HCT116 (cell line): ENCODE results near the gene ESPL1. TPM values are rescaled to one million over a fixed set of nuclear protein-coding genes. Genes with fewer than 3 reads are reported as not detected.

Experiments
- ATAC-seq: fragments of 200-7000 bp; cut with Tn5 transposase; 2 replicates; pipeline ENCODE4 v1.9.1; 2020; ENCODE audit warnings: mild to moderate bottlenecking, moderate library complexity
- BruUV-seq: library from RNA; stranded (reverse); fragments of 400-500 nt; replicated peaks from 2 replicates; lab custom pipeline; 2021; lab: Mats Ljungman, UMichigan
- CTCF ChIA-PET: fragments of 300-600 bp; sonication (Branson Sonifier 250); formaldehyde crosslinking; loops from one replicate; lab custom pipeline; 2021; ENCODE audit warnings: antibody characterized with exemption; lab: Charles Lee
- POLR2A ChIA-PET: fragments of 300-600, 350-600 bp; sonication (Branson Sonifier 250); formaldehyde crosslinking; loops from one replicate; lab custom pipeline; 2021; ENCODE audit warnings: antibody characterized with exemption; lab: Charles Lee
- RAD21 ChIA-PET, 2 experiments: fragments of 300-600 bp; sonication (Branson Sonifier 250); formaldehyde crosslinking; loops; one replicate each; lab custom pipeline; 2023; ENCODE audit warnings: low total read pairs in 2 of 2; ENCODE audit not compliant: uncharacterized antibody in 2 of 2, unreplicated experiment in 2 of 2, low non-redundant PET in 1 of 2; lab: Charles Lee
- DNase-seq: peaks from one replicate; pipeline ENCODE4 v3.0.0-alpha.2; 2010; ENCODE audit warnings: low read depth, low spot score
- H2AFZ ChIP-seq: fragments of 200-600 bp; shearing (Covaris generic), sonication (generic); 2 replicates; pipeline ENCODE4 v1.6.1; 2017; ENCODE audit warnings: low read depth, mixed run types, mixed read lengths, antibody characterized with exemption, low read length; ENCODE audit not compliant: poor library complexity, severe bottlenecking
- H3K27ac ChIP-seq: 2 replicates; pipeline ENCODE4 v1.5.1; 2012; ENCODE audit warnings: low read depth, low read length
- H3K27me3 ChIP-seq: fragments of 200-600 bp; sonication (generic); 2 replicates; pipeline ENCODE4 v1.6.1; 2016; ENCODE audit warnings: mixed run types, low read length, mixed read lengths; ENCODE audit not compliant: insufficient read depth
- H3K36me3 ChIP-seq, 2 experiments: fragments of 200-500 bp in 1 of 2; fragments of 200-600 bp in 1 of 2; sonication (Bioruptor generic) in 1 of 2; sonication (generic) in 1 of 2; 2 replicates each; pipeline versions ENCODE4 v1.5.1 to v1.6.1; 2014 to 2016; ENCODE audit warnings: low read length in 2 of 2, inconsistent platforms in 1 of 2, mixed read lengths in 1 of 2, mixed run types in 1 of 2; ENCODE audit not compliant: insufficient read depth in 2 of 2, control insufficient read depth in 1 of 2
- H3K4me1 ChIP-seq, 2 experiments: fragments of 200-600 bp in 1 of 2; sonication (generic) in 1 of 2; 2 replicates each; pipeline versions ENCODE4 v1.5.1 to v1.6.1; 2012 to 2017; ENCODE audit warnings: low read length in 2 of 2, inconsistent platforms in 1 of 2, mild to moderate bottlenecking in 1 of 2, mixed read lengths in 1 of 2, mixed run types in 1 of 2, moderate library complexity in 1 of 2; ENCODE audit not compliant: insufficient read depth in 2 of 2, control insufficient read depth in 1 of 2
- H3K4me2 ChIP-seq: fragments of 200-600 bp; sonication (generic); 2 replicates; pipeline ENCODE4 v1.6.1; 2017; ENCODE audit warnings: mixed run types, low read length, mixed read lengths
- H3K4me3 ChIP-seq, 2 experiments: fragments of 200-600 bp in 1 of 2; sonication (generic) in 1 of 2; replicated peaks in 1 of 2; 2 replicates each; pipeline ENCODE4 v1.5.1; 2011 to 2016; ENCODE audit warnings: low read length in 2 of 2, control low read depth in 1 of 2, low read depth in 1 of 2, mild to moderate bottlenecking in 1 of 2, mixed read lengths in 1 of 2, mixed run types in 1 of 2
- H3K79me2 ChIP-seq: fragments of 200-600 bp; sonication (generic); 2 replicates; pipeline ENCODE4 v1.6.1; 2017; ENCODE audit warnings: mild to moderate bottlenecking, mixed run types, low read length, moderate library complexity, mixed read lengths; ENCODE audit not compliant: insufficient read depth
- H3K9ac ChIP-seq: fragments of 200-600 bp; sonication (generic); 2 replicates; pipeline ENCODE4 v1.6.1; 2016; ENCODE audit warnings: low read length, mixed read lengths
- H3K9me2 ChIP-seq: fragments of 200-600 bp; sonication (generic), shearing (Covaris generic); 2 replicates; pipeline ENCODE4 v1.6.1; 2017; ENCODE audit warnings: mixed run types, mild to moderate bottlenecking, moderate library complexity; ENCODE audit not compliant: insufficient read depth
- H3K9me3 ChIP-seq, 2 experiments: fragments of 200-500 bp in 1 of 2; fragments of 200-600 bp in 1 of 2; sonication (Bioruptor generic) in 1 of 2; sonication (generic) in 1 of 2; 2 replicates each; pipeline ENCODE4 v1.6.1; 2014 to 2017; ENCODE audit warnings: low read length in 2 of 2, mixed read lengths in 2 of 2, inconsistent platforms in 1 of 2, low read depth in 1 of 2, mild to moderate bottlenecking in 1 of 2, mixed run types in 1 of 2, moderate library complexity in 1 of 2; ENCODE audit not compliant: control insufficient read depth in 1 of 2, insufficient read depth in 1 of 2
- H4K20me1 ChIP-seq: fragments of 200-600 bp; sonication (generic), shearing (Covaris generic); 2 replicates; pipeline ENCODE4 v1.6.1; 2017; ENCODE audit warnings: mixed run types, mild to moderate bottlenecking, moderate library complexity; ENCODE audit not compliant: insufficient read depth
- CEBPB ChIP-seq: IDR thresholded peaks from 2 replicates; pipeline ENCODE4 v1.6.1; 2012; ENCODE audit warnings: low read depth
- ELF1 ChIP-seq: IDR thresholded peaks from 2 replicates; pipeline ENCODE4 v1.6.1; 2012; ENCODE audit warnings: low read depth, borderline replicate concordance
- EZH2 ChIP-seq: fragments of 200-600 bp; sonication (generic); IDR thresholded peaks from 2 replicates; pipeline ENCODE4 v1.6.1; 2017; ENCODE audit warnings: antibody characterized with exemption, mixed run types
- EZH2phosphoT487 ChIP-seq: fragments of 200-600 bp; IDR thresholded peaks from 2 replicates; pipeline ENCODE4 v1.6.1; 2018; ENCODE audit warnings: antibody characterized with exemption, borderline replicate concordance
- RAD21 ChIP-seq: IDR thresholded peaks from 2 replicates; pipeline ENCODE4 v1.6.1; 2012; ENCODE audit warnings: low read depth, mild to moderate bottlenecking
- SP1 ChIP-seq: IDR thresholded peaks from 2 replicates; pipeline ENCODE4 v1.6.1; 2012; ENCODE audit warnings: low read depth
- SRF ChIP-seq: IDR thresholded peaks from 2 replicates; pipeline ENCODE4 v1.6.1; 2012; ENCODE audit warnings: low read depth
- ZNF274 ChIP-seq: fragments of 200-500 bp; sonication (Bioruptor generic); IDR thresholded peaks from 2 replicates; pipeline ENCODE4 v1.6.1; 2014; ENCODE audit warnings: mild to moderate bottlenecking, low read depth, low read length, inconsistent platforms
- intact Hi-C: fragments of 100-400 bp; cut with micrococcal nuclease; formaldehyde crosslinking; loops from 2 replicates; pipeline ENCODE4 v1.10.0; 2022
- total RNA-seq: library from RNA; stranded (reverse); gene quantifications from one replicate; pipeline ENCODE4 v1.2.1, GENCODE V29; 2021; ENCODE audit not compliant: unreplicated experiment
- TF ChIP-seq, protein P1 (sequence below): IDR thresholded peaks from 2 replicates; pipeline ENCODE4 v1.6.1; 2012

The ESPL1 gene
- total RNA-seq, 1 experiment from 2014 or later, result 50.3 TPM

DNA sequence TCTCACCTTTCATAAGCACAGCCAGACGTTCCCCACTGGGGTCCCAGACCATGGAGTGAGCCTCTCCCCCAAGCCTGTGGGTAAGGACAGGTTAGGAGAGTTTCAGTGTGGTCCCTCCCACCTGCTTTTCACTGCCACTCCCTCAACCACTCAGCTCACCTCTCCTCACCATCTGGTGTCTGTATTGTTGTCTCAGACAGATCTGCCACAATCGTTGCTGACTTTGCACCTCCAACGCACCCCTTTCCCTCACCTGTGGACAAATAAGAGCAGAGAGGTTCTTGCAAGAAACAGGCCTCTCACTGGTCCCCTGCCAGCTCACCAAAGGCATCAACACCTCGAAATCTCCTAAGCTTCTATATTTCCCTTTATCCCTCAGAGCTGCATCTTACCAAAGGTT lies 40.2 kb downstream of the ESPL1 start:
- Histone ChIP-seq H3K9me3 (no peaks in the 10 kb centered on the region), H3K36me3 (peaks cover 27 to 37% of the 10 kb centered on the region in 2 experiments; a peak in 3 of 4 replicates), H3K27ac (no peak overlapping the region), H3K9me2 (no peaks in the 10 kb centered on the region), H3K9ac (no peak overlapping the region), H3K4me1 (no peaks in the 10 kb centered on the region), H2AFZ (no peak overlapping the region), H3K79me2 (peaks cover 13% of the 10 kb centered on the region), H3K4me3 (no peak overlapping the region), H3K4me2 (no peak overlapping the region), H4K20me1 (no peaks in the 10 kb centered on the region), H3K27me3 (no peaks in the 10 kb centered on the region)
- TF ChIP-seq, protein P1, sequence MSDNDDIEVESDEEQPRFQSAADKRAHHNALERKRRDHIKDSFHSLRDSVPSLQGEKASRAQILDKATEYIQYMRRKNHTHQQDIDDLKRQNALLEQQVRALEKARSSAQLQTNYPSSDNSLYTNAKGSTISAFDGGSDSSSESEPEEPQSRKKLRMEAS, result no peak
- no peak for TF ChIP-seq CEBPB
- no peak for TF ChIP-seq RAD21
- no peak for TF ChIP-seq EZH2
- TF ChIP-seq ZNF274, result no peak
- TF ChIP-seq SP1, result no peak
- TF ChIP-seq SRF, result no peak
- no peak for DNase-seq
- RAD21 ChIA-PET, result no interaction called here
- intact Hi-C loops, result no loop called here
- BruUV-seq, result no TSS peak
- POLR2A ChIA-PET, result no interaction called here
- 0 out of 2 replicates have a peak, but pooled peaks have one; percentile 14 for ATAC-seq
- CTCF ChIA-PET, result interaction anchor here (2.0 kb wide), 1 partner anchor 13 kb away, joined by 7 read pairs; the partner anchor contains the start of gene AAAS

DNA sequence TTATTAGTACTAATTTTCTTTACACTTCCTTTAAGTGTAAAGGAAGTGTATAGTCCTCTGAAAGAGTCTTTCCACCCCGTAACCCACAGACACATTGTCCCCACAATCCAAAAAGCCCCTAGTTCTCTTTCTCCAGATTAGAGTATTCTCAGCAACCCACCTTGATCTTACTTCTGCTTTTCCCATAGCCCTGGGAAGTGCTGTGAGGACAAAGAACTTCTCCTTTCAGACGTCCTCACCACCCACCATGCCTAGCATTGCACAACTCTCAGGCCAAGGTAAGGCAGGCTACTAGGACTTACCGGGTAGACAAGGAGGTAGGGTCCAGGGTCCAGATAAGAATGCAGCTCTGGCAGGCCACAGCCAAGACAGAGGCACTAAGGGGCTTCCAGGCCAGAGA lies 45.9 kb downstream of the ESPL1 start:
- CTCF ChIA-PET, result no interaction called here

More for the DNA sequence above, 45.9 kb downstream of the ESPL1 start:
- BruUV-seq, result no TSS peak
- H3K4me3 ChIP-seq, result no peak overlapping the region
- ChIA-PET POLR2A (no interaction called here), RAD21 (no interaction called here)
- H3K27me3 ChIP-seq, result no peaks in the 10 kb centered on the region
- H3K79me2 ChIP-seq, result no peaks in the 10 kb centered on the region
- no peak for ATAC-seq
- no peak overlapping the region for H3K27ac ChIP-seq
- H3K9me3 ChIP-seq, result no peaks in the 10 kb centered on the region
- no peaks in the 10 kb centered on the region for H3K9me2 ChIP-seq
- no peaks in the 10 kb centered on the region for H4K20me1 ChIP-seq
- peaks cover 0 to 5% of the 10 kb centered on the region in 2 experiments; a peak in 1 of 4 replicates for H3K4me1 ChIP-seq
- TF ChIP-seq ELF1 (no peak), EZH2phosphoT487 (no peak)
- DNase-seq, result no peak
- intact Hi-C loops, result no loop called here
- H3K9ac ChIP-seq, result no peak overlapping the region
- no peak overlapping the region for H3K4me2 ChIP-seq
- H2AFZ ChIP-seq, result no peak overlapping the region
- peaks cover 20 to 26% of the 10 kb centered on the region in 2 experiments; a peak in 3 of 4 replicates for H3K36me3 ChIP-seq
